Pons (tissue), 1 donor: Measurements from ENCODE around the gene IP6K1.
"Not testable (repeated sequence)": the region's sequence is repeated elsewhere in the genome, so short reads cannot be mapped to it uniquely, and the experiment has no call there.

ENCODE experiments used
- DNase-seq: peaks from one replicate; pipeline ENCODE4 v3.0.0-alpha.2; 2016; ENCODE audit warnings: low spot score

IP6K1 gene

DNA sequence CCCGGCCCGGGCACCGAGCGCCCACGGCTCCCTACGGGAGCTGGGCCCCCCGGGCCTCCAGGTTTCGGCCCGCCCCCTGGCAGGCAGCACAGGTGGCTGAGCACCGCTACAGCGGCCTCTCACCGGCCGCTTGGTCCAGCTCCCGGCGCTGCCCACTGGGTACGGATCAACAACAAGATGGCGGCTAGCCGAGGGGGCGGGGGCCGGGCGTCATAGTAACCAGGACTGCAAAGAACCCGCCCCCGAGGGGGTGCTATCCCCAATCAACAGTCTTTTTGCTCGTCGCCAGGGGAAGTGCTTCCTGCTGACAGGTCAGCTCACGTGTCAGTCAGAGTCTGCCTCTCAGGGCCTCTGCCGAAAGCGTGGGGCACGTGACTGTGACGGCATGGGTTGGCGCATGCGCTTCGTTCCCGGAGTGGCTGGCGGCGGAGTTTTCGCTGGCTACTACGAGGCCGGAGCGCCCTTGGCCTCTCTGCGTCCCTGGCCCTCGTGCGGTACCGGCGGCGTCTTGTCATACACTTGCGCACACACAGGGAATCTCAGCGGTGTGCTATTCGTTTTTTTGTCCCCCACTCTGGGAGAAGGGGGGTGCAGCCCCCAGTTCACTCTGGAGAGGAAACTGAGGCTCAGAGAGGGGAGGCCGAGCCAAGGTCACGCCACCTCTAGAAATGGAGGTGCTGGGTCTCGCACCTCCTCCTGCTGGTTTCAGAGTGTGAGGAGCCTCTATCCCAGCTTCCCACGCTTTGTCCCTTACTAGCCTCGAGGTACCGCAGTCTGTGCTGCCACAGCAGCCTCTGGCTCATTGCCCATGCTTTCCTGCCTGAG lies at the start of gene IP6K1:
Gene IP6K1, minus strand, starts transcription at position 186 of the 825 bp plus-strand sequence. CDS start 38,502 bp downstream, outside the sequence.
- DNase-seq: peak; percentile 100

DNA sequence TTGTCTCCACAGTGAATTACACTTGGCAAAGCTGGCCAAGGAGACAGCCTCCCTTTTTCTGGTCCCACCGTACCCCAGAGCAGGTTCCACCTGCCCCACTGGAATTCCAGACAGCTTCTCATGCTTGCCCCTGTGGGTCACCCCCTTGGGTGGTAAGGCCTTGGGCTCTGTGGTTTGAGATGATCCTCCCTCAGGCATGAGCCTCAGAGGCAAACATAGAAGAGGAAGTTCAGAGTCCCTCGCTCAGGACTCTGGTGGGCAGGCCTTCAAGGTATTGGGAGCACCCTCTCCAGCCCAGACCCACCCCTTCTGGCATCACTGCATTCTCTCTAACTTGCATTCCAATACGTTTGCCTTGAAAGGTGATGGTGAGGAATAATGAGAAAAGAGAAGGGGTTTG lies 45.0 kb upstream of the IP6K1 start:
- DNase-seq: no peak

DNA sequence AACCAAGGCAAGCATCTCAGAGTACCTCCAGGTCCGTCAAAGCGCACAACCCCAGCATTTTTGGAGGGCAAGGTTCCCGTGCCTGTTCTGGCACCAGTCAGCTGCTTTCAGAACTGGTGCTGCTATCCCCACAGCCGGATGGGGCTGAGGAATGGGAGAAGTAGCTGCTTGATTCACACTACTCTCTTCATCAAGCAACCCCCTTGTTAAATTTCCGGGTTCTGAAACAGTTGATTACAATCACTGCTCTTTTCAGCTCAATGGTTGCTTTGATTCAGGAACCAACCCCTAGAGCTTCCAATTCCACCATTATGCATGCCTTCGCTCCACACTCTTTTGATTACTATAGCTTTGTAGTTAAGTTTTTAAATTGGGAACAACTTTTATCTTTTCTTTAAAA lies 39.7 kb upstream of the IP6K1 start:
- DNase-seq: peak; percentile 53

DNA sequence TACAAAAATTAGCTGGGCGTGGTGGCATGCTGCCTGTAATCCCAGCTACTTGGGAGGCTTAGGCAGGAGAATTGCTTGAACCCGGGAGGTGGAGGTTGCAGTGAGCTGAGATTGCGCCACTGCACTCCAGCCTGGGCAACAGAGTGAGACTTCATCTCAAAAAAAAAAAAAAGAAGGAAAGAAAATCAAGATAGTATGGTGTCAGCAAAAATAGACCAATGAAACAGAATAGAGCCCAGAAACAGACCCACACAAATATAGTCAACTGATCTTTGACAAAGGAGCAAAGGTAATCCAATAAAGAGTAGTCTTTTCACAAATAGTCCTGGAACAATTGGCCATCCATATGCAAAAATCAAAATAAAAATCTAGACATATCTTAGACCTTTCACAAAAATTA lies 36.8 kb upstream of the IP6K1 start:
- DNase-seq: not testable (repeated sequence)

DNA sequence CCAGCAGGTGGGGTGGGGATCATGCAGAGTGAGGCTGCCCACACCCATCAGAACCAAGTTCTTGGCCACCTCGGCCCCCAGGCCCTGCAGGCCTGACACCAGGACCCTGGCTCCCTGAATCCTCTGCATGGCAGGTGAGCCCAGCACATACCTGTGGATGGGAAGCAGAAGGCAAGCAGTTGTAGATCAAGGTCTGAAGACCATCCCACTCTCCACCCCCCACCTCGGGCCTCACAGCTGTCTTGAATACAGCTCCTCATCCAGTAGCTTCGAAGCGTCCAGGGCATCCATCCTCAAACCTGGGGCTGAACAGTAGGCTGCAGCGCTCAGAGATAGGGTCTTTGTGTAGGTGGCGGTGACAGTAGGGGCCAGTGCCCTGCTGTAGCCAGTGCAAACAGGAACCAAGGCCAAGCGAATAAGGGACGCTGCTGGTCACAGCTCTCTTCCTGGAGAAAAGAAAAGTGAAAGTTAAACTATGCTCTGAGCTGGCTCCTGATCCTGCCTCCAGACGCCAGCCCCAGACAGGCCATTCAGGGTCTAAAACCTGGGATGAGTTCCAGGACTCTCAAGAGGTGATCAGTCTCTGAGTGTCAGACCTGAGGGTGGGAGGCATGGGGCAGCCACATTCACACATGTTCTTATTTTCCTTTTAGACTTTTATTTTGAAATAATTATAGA lies 27.3 kb upstream of the IP6K1 start, which contains the start of gene UBA7:
Gene UBA7, minus strand, starts transcription at position 457 of the 678 bp plus-strand sequence. Its CDS starts 166 bp downstream, at position 291.
- peak; percentile 63 for DNase-seq

DNA sequence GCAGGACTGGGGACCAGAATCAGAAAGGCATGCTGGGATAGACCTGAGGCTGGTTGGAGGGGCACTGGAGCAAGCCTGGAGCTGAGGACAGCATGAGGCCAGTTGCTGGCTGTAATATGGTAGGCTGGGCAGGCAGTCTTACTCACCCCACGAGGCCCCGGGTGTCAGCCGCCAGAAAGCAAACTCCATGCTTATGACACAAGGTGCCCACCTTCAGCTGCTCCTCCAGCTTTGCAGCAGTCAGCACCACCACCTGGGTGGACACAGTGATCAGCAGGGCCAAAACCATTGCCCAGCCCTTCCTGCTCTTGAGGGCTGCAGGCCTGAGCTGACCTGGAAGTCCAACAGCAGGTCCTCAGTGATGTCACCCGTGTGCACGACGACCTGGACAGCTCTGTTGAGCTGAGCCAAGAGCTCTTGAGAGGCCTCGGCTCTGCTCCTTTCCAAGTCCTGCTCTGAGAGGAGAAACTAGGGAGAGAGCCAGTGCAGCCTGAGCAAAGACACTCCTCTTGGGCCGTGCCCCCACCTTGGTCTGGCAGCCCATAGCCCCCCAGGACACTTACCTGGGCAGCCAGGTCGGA lies 26.7 kb upstream of the IP6K1 start:
- no peak for DNase-seq

DNA sequence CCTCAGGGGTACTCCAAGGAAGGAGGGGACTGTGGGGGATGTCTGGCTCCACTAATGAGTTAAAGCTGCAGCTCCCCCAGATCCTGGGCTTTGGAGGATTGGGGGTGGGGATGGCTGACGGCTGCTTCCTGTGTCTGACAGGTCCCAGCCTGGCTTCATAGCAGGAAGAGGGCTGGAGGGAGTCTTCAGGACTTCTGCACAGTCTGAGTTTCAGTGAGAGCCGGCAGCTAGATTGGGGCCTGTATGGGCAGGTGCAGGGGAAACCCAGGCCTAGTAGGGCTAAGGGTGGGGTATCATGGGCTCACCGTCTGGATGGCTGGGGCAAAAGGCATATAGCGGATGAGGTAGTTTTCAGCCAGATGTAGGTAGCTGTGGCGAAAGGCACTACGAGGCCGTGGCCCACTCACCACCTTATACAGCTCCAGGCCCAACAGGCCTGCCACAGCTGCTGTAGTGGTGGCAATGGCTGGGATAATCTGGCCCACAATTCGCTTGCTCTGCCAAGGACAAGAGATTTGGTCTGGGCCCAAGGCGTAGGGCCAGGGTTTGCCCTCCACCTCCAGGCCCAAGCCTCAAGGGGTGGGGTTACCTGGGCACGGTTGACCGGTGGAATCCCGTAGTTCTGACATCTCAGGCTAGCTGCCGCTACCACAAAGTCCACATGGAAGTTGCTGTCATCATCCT lies 21.2 kb upstream of the IP6K1 start:
- no peak for DNase-seq

DNA sequence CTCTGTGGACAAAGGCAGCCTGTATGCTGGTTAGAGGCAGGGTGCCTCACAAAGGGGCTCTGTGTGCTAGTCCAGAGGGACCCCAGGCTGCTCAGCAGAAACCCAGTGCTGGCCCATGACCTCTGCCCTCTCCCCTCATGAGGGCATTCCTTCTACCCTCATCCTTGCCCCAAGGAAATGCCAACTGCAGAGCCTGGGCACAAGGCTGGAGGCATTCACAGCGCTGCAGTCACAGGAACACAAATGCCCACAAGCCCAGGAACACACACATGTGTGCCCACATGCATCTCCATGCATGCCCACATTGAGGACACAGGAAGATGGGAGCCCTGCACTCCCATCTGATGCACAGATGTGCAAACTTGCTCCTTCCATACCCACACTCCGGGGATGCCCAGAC lies 20.5 kb upstream of the IP6K1 start:
- DNase-seq: no peak

DNA sequence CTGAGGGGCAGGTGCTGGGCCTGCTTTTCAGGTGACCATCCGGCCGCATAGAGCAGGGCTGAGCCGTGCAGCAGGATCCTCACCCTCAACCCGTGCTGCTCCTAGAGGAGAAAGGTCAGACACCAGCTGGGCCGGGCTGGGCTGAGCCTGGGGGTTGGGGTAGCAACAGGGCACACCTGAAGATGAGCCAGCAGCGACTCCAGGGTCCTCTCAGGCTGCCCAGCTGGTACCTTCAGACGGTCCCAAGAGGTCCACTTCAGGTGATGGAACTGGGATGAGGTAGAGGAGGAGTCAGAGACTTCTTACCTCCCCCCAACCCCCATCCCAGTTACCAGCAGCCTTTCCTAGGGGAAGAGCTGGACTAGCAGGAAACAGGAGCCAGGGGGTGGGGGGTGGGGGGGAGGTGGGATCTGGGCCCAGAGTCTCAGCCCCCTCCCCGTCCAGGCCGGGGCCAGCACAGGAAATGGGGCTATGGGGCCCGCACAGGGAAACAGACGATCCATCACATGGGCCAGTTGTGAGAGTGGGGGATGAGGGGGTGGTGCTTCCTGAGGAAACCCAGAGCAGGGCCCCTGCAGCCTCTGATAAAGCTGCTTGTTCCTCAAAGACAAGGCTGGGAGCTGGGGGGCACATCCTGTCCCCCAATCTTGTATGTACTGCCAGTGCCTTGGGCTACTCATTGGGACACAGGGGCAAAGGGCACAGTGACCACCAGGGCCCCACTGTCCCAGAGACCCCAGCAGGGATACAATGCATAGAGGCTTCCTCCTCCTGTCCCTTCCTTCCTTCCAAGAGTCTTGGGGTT lies 19.8 kb upstream of the IP6K1 start:
- DNase-seq: peak; percentile 46

DNA sequence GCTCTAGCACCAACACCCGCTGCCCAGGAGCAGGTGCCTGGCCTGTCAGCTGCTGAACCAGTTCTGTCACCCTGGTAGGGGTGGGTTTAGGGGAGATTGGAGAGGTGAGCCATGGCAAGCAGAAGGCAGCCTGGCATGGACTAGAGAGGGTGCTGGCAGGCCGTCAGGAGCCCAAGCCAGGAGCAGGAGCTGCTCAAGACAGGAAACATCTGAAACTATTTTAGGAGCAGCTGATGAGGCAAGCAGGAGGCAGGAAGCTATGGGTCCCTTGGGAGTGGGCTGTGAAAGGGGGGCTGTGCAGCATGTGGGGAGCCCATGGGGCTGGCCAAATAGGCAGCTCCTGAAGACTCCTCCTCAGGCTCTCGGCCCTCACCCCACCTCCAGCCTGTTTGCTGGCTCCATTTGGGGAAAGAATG lies 19.0 kb upstream of the IP6K1 start:
- DNase-seq: peak; percentile 75

DNA sequence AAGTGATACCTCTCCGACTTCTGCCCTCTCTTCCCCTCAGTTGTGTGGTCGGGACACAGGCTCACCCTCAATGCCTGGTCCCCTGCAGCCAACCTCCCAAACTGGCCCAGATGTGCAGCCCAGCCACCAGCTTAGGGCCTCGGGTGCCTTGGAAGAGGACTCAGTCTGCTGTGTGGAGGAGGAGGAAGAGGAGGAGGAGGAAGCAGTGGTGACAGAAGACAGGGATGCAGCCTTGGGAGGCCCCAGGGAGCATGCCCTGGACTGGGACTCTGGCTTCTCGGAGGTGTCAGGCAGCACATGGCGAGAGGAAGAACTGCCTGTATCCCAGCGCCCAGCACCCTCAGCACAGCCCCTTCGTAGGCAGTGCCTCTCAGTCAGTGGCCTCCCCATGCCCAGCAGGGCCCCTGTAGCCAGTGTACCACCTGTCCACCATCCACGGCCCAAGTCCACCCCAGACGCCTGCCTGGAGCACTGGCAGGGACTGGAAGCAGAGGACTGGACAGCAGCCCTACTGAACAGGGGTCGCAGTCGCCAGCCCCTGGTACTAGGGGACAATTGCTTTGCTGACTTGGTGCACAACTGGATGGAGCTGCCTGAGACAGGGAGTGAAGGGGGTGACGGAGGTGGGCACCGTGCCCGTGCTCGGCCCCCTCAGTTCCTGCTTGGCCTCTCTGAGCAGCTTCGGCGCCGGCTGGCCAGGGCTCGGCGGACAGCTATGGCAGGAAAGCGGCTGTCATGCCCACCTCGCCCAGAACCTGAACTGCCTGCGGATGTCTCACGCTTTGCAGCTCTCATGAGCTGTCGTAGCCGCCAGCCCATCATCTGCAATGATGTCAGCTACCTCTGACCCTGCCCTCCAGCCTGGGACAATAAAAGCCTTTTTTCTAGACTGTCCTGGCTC lies 18.0 kb upstream of the IP6K1 start:
- DNase-seq: no peak

DNA sequence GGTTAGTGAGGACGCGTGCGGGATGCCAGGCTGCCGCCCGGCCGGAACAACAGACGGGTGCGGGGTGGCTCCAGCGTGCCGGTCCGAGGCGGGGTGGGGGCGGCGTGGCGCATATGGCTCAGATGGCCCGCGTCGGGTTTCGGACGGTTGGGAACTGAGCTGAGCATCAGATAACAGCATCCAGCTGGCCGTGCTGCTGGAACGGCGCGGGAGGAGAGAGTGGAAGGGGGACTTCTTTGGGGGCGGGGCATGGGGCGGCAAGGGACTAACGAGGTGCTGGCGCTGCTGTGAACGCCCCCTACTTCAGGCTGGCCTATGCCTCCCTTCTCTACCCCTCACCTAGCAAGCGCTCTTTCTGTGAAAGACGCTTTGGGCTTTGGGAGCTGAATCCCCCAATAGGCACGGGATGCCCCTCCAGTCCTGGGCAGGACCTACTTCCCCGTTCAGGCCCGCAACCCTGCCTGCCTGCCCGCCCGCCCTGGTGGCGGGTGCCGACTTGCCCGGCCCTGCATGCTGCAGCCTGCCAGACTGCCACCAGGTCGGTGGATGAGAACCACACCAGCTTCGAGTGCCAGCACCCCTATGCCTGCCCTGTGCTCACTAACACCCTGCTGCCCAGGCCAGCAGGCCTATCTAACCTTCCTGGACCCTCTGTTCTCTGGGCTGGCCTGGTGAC lies 17.3 kb upstream of the IP6K1 start:
- no peak for DNase-seq

DNA sequence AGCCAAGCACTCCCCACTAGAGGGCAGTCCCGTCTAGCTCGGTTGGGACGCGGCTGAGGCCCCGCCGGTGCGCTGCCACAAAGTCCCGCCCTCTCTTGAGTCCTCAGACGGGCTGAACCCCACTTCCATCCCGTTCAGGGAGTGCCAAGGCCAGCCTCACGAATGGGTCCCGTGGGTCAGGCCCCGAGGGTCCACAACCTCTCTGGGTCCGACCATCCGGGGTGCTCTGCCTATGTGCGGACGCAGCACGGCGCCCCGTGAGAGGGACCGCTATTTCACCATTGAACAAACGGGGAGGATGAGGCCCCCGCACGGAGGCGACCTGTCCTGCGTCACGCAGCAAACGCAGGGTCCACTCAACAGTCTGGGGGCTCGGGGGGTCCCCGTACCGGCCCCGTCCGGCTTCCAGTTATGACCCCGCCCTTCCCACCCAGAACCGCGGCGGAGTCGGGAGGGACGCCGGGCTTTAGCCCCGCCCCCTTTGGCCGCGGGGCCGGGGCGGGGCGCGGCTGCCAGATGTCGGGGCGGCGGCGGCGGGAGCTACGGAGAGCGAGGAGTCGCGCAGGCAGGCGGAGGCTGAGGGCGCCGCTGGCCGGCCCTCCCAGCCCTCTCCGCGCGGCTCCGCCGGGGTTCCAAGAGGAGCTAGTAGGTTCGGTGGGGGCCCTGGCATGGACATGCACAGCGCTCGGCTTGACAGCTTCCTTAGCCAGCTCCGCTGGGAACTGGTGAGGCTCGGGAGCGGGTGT lies 16.6 kb upstream of the IP6K1 start, which contains the start of gene INKA1:
Gene INKA1, plus strand, starts transcription at position 543 of the 746 bp plus-strand sequence. Its CDS starts 132 bp downstream, at position 675.
- DNase-seq: peak; percentile 87

DNA sequence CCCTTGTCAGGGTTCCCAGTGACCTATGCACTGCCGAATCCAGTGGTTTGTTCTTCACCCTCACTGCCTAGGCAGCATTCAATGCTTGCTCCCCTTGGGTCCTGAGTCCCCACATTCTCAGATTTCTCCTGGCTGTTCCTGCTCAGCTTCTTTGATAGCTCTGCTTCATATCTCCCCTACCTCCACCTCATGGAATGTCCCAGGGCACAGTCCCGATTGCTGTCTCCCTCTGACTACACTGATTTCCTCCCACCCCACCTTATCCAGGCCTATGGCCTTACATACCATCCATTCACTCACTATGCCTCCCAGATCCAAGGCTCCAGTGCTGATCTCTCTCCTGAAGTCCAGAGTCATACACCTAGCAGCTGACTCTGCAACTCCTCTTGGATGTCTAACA lies 14.8 kb upstream of the IP6K1 start:
- no peak for DNase-seq

DNA sequence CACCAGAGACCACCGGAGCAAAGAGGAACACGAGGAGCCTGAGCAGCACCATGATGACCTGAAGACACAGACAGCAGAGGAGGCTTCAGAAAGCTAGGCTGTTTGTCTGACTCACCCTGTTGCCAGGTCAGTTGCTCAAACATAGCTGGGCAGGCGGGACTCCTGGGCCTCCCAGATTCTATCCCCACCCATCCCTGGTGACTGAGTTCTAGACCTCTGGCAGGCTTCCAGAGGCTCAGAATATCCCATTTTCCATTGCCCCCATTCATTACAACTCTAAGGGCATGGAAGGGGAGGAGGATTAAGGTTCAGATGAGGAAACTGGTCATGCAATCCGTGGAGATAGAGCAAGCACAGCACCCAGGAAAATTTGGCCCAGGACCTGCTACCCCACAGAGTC lies 13.4 kb upstream of the IP6K1 start, which contains the start of gene CDHR4:
Gene CDHR4, minus strand, starts transcription at position 113 of the 400 bp plus-strand sequence. Its CDS starts 61 bp downstream, at position 52.
- no peak for DNase-seq

DNA sequence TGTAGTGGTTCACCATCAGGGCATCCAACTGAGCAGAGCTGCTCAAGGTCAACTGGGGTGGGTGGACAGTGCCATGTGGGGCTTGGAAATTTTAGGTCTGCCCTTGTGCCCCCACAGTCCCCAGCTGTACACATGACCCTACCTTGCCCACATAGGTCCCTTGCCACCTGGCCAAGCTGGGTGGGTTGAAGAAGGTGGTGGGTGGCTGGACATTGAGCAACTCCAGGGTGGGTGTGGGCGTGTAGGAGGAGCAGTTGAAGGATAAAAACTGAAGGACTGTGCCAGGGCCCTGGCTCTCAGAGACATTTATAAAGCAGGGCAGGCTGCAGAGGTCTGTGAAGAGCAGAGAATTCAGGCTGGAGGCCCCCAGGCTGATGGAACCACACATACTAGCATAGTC lies 12.8 kb upstream of the IP6K1 start:
- DNase-seq: no peak

DNA sequence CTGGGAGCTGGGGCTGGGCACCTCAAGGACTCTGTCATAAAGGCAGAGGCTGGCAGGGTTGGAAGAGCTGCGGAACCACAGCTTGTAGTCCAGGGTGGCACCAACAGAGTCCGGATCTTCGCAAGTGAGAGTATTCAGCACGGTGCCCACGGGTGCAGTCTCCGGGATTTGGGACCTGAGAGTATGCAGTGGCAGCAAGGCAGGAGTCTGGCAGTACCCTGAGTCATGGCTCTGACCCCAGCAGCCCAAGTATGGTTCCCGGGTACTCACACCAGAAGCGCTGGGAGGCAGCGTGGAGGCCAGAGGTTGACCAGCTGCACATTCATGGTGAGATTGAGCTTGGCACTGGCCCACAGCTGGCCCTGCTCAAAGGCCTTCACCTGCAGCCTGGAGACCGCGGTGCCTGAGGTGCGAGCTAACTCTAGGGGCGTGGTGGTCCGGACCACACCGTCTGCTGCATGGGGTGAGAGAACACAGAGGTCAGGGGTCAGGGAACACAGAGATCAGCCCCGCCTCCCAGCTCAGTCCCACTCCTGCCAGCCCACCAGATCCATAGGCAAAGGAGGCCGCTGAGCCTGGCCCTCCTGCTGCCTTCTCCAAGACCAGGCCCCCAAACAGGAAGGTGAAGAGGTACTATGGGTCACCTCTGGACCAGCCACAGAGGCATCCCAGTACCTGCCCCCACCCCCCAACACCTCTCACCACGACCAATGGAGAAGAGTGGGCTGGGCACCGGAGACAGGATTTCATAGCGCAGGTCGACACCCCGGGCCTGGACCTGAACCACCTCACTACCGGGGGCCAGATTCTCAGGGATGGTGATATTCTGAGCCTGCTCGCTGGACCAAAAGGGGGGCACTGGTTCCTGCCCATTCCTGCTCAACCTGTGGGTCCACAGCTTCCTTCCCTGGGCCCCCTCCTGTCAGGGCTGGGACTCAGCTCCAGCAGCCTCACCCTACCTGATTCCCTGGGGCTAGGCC lies 8.9 kb upstream of the IP6K1 start:
- DNase-seq: no peak

DNA sequence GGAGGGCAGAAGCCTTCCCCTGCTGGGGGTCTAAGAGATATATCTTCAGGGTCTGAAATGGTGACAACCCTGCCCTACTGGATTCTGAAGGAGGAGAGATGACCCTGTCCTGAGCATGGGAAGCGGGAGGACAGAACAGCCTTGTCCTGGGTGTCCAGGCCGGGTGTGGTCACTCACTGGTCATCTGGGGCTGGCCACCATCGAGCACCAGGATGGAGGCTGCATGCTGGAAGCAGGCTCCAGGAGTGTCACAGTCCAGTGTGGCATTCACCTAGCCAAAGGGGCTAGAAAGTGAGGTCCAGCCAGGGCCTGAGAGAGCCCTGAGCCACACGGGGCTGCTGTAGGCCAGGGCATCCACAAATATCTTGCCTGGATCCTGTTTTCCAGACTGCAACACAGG lies 8.1 kb upstream of the IP6K1 start:
- no peak for DNase-seq
